Activated naive CD8-positive, alpha-beta T cell (primary cell): ENCODE results near the gene PIBF1.

Experiments
- H3K27ac Mint-ChIP-seq: one replicate; pipeline ENCODE4 v1.8.0; 2021; ENCODE audit warnings: mixed read lengths
- H3K27me3 Mint-ChIP-seq: one replicate; pipeline ENCODE4 v1.8.0; 2021; ENCODE audit warnings: mixed read lengths
- H3K36me3 Mint-ChIP-seq: one replicate; pipeline ENCODE4 v1.8.0; 2021; ENCODE audit warnings: mixed read lengths
- H3K4me1 Mint-ChIP-seq: one replicate; pipeline ENCODE4 v1.8.0; 2021; ENCODE audit warnings: low read depth, mixed read lengths
- H3K4me3 Mint-ChIP-seq: one replicate; pipeline ENCODE4 v1.8.0; 2021; ENCODE audit warnings: mild to moderate bottlenecking, mixed read lengths
- H3K9me3 Mint-ChIP-seq: one replicate; pipeline ENCODE4 v1.8.0; 2021; ENCODE audit warnings: low read depth, mixed read lengths

The PIBF1 gene

GRCh38 chr13:73063166-73063565 lies 281.2 kb downstream of the PIBF1 start:
- H3K9me3 Mint-ChIP-seq = no peaks in the 10 kb centered on the region
- peaks cover 2% of the 10 kb centered on the region for H3K27me3 Mint-ChIP-seq

GRCh38 chr13:73065036-73065435 lies 283.1 kb downstream of the PIBF1 start:
- Mint-ChIP-seq H3K4me1 (peaks cover 9% of the 10 kb centered on the region), H3K27ac (no peak overlapping the region), H3K27me3 (no peaks in the 10 kb centered on the region), H3K9me3 (no peaks in the 10 kb centered on the region), H3K36me3 (peaks cover 9% of the 10 kb centered on the region), H3K4me3 (no peak overlapping the region)

More at GRCh38 chr13:73063166-73063565, 281.2 kb downstream of the PIBF1 start:
- peaks cover 9% of the 10 kb centered on the region for H3K36me3 Mint-ChIP-seq
- no peak overlapping the region for H3K27ac Mint-ChIP-seq
- peaks cover 16% of the 10 kb centered on the region for H3K4me1 Mint-ChIP-seq
- no peak overlapping the region for H3K4me3 Mint-ChIP-seq

GRCh38 chr13:73065665-73066340 lies 283.9 kb downstream of the PIBF1 start:
- Mint-ChIP-seq H3K27ac (no peak overlapping the region), H3K27me3 (no peaks in the 10 kb centered on the region), H3K4me1 (peaks cover 1% of the 10 kb centered on the region), H3K9me3 (no peaks in the 10 kb centered on the region), H3K4me3 (no peak overlapping the region), H3K36me3 (peaks cover 9% of the 10 kb centered on the region)
